H9 (cell line): ENCODE measurements around the gene ST6GALNAC5. TPM values are rescaled to one million over a fixed set of nuclear protein-coding genes. Genes with fewer than 3 reads are reported as not detected.

Experiments
- DNase-seq: peaks from one replicate; pipeline ENCODE4 v3.0.0-alpha.2; 2017
- H2AFZ ChIP-seq: one replicate; pipeline ENCODE4 v1.6.1; 2013; ENCODE audit warnings: mild to moderate bottlenecking, low read length, control low read depth, moderate library complexity
- H2AK5ac ChIP-seq: 2 replicates; pipeline ENCODE4 v1.6.1; 2013; ENCODE audit warnings: low read length, control low read depth, mixed read lengths; ENCODE audit not compliant: insufficient read length
- H2BK120ac ChIP-seq: one replicate; pipeline ENCODE4 v1.6.1; 2013; ENCODE audit warnings: low read depth, mild to moderate bottlenecking, low read length, control low read depth, inconsistent platforms; ENCODE audit not compliant: poor library complexity, severe bottlenecking
- H2BK12ac ChIP-seq: 2 replicates; pipeline ENCODE4 v1.6.1; 2013; ENCODE audit warnings: low read length, control low read depth, mixed read lengths, low read depth; ENCODE audit not compliant: insufficient read length
- H2BK15ac ChIP-seq: 2 replicates; pipeline ENCODE4 v1.6.1; 2013; ENCODE audit warnings: low read depth, low read length, control low read depth
- H2BK20ac ChIP-seq: one replicate; pipeline ENCODE4 v1.6.1; 2013; ENCODE audit warnings: low read depth, mild to moderate bottlenecking, low read length, control low read depth, inconsistent platforms; ENCODE audit not compliant: poor library complexity, severe bottlenecking
- H2BK5ac ChIP-seq: 2 replicates; pipeline ENCODE4 v1.6.1; 2013; ENCODE audit warnings: low read length, control low read depth, mixed read lengths; ENCODE audit not compliant: insufficient read length
- H3K14ac ChIP-seq: 2 replicates; pipeline ENCODE4 v1.6.1; 2013; ENCODE audit warnings: low read length, control low read depth; ENCODE audit not compliant: insufficient read depth
- H3K18ac ChIP-seq: 2 replicates; pipeline ENCODE4 v1.6.1; 2013; ENCODE audit warnings: low read depth, mild to moderate bottlenecking, mixed read lengths, low read length, control low read depth; ENCODE audit not compliant: insufficient read length
- H3K23ac ChIP-seq: 2 replicates; pipeline ENCODE4 v1.6.1; 2013; ENCODE audit warnings: low read length, control low read depth, mixed read lengths, low read depth; ENCODE audit not compliant: insufficient read length
- H3K23me2 ChIP-seq: 2 replicates; pipeline ENCODE4 v1.6.1; 2013; ENCODE audit warnings: low read depth, mild to moderate bottlenecking, mixed read lengths, low read length, control low read depth; ENCODE audit not compliant: insufficient read length, poor library complexity, severe bottlenecking
- H3K27ac ChIP-seq: 2 replicates; pipeline ENCODE4 v1.5.1; 2013; ENCODE audit warnings: low read length, control low read depth, mixed read lengths, low read depth; ENCODE audit not compliant: insufficient read length
- H3K27me3 ChIP-seq: 2 replicates; pipeline ENCODE4 v1.6.1; 2013; ENCODE audit warnings: low read length, control low read depth, inconsistent platforms; ENCODE audit not compliant: insufficient read depth
- H3K4ac ChIP-seq: 2 replicates; pipeline ENCODE4 v1.6.1; 2013; ENCODE audit warnings: low read depth, mild to moderate bottlenecking, control low read depth, inconsistent platforms, low read length, moderate library complexity
- H3K4me1 ChIP-seq: 2 replicates; pipeline ENCODE4 v1.6.1; 2013; ENCODE audit warnings: low read length, control low read depth, inconsistent platforms; ENCODE audit not compliant: insufficient read depth
- H3K4me2 ChIP-seq: 2 replicates; pipeline ENCODE4 v1.6.1; 2013; ENCODE audit warnings: low read length, control low read depth, mixed read lengths; ENCODE audit not compliant: insufficient read length, insufficient read depth
- H3K56ac ChIP-seq: 2 replicates; pipeline ENCODE4 v1.6.1; 2013; ENCODE audit warnings: low read depth, mild to moderate bottlenecking, mixed read lengths, low read length, control low read depth; ENCODE audit not compliant: insufficient read length
- H3K79me1 ChIP-seq: 2 replicates; pipeline ENCODE4 v1.6.1; 2013; ENCODE audit warnings: low read depth, mild to moderate bottlenecking, moderate library complexity, low read length, control low read depth, inconsistent platforms; ENCODE audit not compliant: insufficient read depth, poor library complexity, severe bottlenecking
- H3K79me2 ChIP-seq: 2 replicates; pipeline ENCODE4 v1.6.1; 2013; ENCODE audit warnings: low read length, control low read depth, inconsistent platforms; ENCODE audit not compliant: insufficient read depth
- H3K9ac ChIP-seq: 2 replicates; pipeline ENCODE4 v1.6.1; 2013; ENCODE audit warnings: low read length, control low read depth, mixed read lengths; ENCODE audit not compliant: insufficient read length; ENCODE audit errors: extremely low read depth
- H3K9me3 ChIP-seq: one replicate; pipeline ENCODE4 v1.6.1; 2013; ENCODE audit warnings: low read depth, low read length, inconsistent platforms; ENCODE audit not compliant: control insufficient read depth
- H3T11ph ChIP-seq: one replicate; pipeline ENCODE4 v1.6.1; 2013; ENCODE audit warnings: mild to moderate bottlenecking, low read length, control low read depth, inconsistent platforms
- H4K20me1 ChIP-seq: one replicate; pipeline ENCODE4 v1.6.1; 2013; ENCODE audit not compliant: control insufficient read depth, insufficient read length, insufficient read depth
- H4K5ac ChIP-seq: 2 replicates; pipeline ENCODE4 v1.6.1; 2013; ENCODE audit warnings: low read depth, mild to moderate bottlenecking, mixed read lengths, low read length, control low read depth; ENCODE audit not compliant: insufficient read length
- H4K8ac ChIP-seq: replicated peaks from 2 replicates; pipeline ENCODE4 v1.6.1; 2013; ENCODE audit warnings: low read length, control low read depth, mixed read lengths, low read depth; ENCODE audit not compliant: insufficient read length
- H4K91ac ChIP-seq: 2 replicates; pipeline ENCODE4 v1.6.1; 2013; ENCODE audit warnings: low read depth, mild to moderate bottlenecking, moderate library complexity, mixed read lengths, low read length, control low read depth; ENCODE audit not compliant: insufficient read length
- H3K27ac Mint-ChIP-seq, 3 experiments: 2 replicates in 2 of 3; 3 replicates in 1 of 3; pipeline ENCODE4 v1.8.0; 2020 to 2021; ENCODE audit warnings: mixed read lengths in 3 of 3, mild to moderate bottlenecking in 1 of 3, moderate library complexity in 1 of 3
- H3K27me3 Mint-ChIP-seq: 2 replicates; pipeline ENCODE4 v1.8.0; 2021; ENCODE audit warnings: low read depth, mild to moderate bottlenecking, moderate library complexity, mixed read lengths
- H3K36me3 Mint-ChIP-seq, 3 experiments: 2 replicates in 2 of 3; 3 replicates in 1 of 3; pipeline ENCODE4 v1.8.0; 2020 to 2021; ENCODE audit warnings: low read depth in 3 of 3, mixed read lengths in 3 of 3; ENCODE audit not compliant: insufficient read depth in 1 of 3
- H3K4me1 Mint-ChIP-seq, 2 experiments: 2 replicates each; pipeline ENCODE4 v1.8.0; 2020; ENCODE audit warnings: mixed read lengths in 2 of 2
- H3K4me3 Mint-ChIP-seq, 2 experiments: 2 replicates in 1 of 2; 3 replicates in 1 of 2; pipeline ENCODE4 v1.8.0; 2020 to 2021; ENCODE audit warnings: mild to moderate bottlenecking in 2 of 2, mixed read lengths in 2 of 2, moderate library complexity in 1 of 2
- H3K9me3 Mint-ChIP-seq, 2 experiments: 2 replicates in 1 of 2; 3 replicates in 1 of 2; pipeline ENCODE4 v1.8.0; 2020; ENCODE audit warnings: mild to moderate bottlenecking in 2 of 2, mixed read lengths in 2 of 2, moderate library complexity in 1 of 2
- CTCF ChIP-seq: fragments of 200-600 bp; sonication (generic); conservative IDR thresholded peaks from 3 replicates; pipeline ENCODE4 v1.8.0; 2021; ENCODE audit warnings: antibody characterized with exemption, mild to moderate bottlenecking
- WGBS: extraction: QIAGEN DNeasy Blood & Tissue Kit; methylation state at CpG from one replicate; pipeline ENCODE4 v1.1.7; 2013; ENCODE audit warnings: missing lambda C conversion rate, low lambda C conversion rate, mixed read lengths; ENCODE audit not compliant: insufficient read length; ENCODE audit errors: extremely low coverage; 5-methylcytosine and 5-hydroxymethylcytosine counted together
- total RNA-seq: library from RNA; stranded (reverse); gene quantifications from 2 replicates; pipeline ENCODE4 v1.2.1, GENCODE V29; 2021

The ST6GALNAC5 gene
- total RNA-seq, 1 experiment from 2014 or later: 3.3 TPM

DNA sequence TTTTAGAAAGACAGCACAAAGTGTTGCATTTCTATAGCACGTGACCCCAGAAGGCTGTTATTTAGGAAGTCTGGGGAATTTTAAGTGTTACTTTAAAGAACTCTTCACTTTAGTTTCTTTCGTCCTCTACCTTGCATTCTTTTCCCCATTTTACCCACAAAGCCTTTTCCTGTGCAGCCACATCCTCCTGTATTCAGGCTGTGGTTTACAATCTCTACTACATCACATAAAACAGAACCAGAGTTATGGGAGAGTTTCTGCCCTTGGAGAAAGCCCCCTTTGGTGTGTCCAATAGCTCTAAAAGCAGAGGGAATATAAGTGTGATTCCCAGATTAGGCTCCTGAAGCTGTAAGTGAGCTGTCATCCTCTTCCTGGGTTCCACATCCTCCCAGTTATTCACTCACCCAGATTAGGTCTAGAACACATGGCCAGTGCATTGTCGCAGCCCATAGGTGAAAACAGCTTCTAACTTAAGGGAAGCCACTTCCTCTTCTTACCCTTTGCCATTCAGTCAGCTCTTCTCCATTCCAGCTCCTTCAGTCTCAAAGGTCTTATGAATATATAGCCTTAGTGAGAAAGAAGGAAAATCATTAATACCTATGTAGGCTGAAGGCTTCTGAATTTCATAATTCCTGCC, 180.8 kb downstream of the ST6GALNAC5 start:
- no peaks in the 10 kb centered on the region for H3K4me1 Mint-ChIP-seq
- Histone ChIP-seq H2BK12ac (no peak overlapping the region), H3K18ac (no peak overlapping the region), H2BK20ac (no peak overlapping the region), H3K9ac (no peak overlapping the region), H2BK15ac (no peak overlapping the region), H3K23me2 (no peaks in the 10 kb centered on the region), H3K23ac (no peak overlapping the region), H3K27ac (no peak overlapping the region), H2AFZ (no peak overlapping the region), H4K8ac (no peak overlapping the region), H3K4ac (no peak overlapping the region), H3K79me2 (no peaks in the 10 kb centered on the region), H4K91ac (no peak overlapping the region), H3T11ph (no peak overlapping the region), H3K56ac (no peak overlapping the region), H2BK5ac (no peak overlapping the region), H4K20me1 (no peaks in the 10 kb centered on the region), H2AK5ac (no peak overlapping the region), H3K4me2 (no peak overlapping the region), H4K5ac (no peak overlapping the region), H3K14ac (no peak overlapping the region), H3K4me1 (no peaks in the 10 kb centered on the region), H3K9me3 (no peaks in the 10 kb centered on the region), H3K79me1 (no peaks in the 10 kb centered on the region), H2BK120ac (no peak overlapping the region), H3K27me3 (no peaks in the 10 kb centered on the region)
- H3K36me3 Mint-ChIP-seq: no peaks in the 10 kb centered on the region
- H3K9me3 Mint-ChIP-seq: no peaks in the 10 kb centered on the region
- H3K4me3 Mint-ChIP-seq: no peak overlapping the region
- no CpG with 5 or more reads among the region's 3 CpGs for WGBS
- H3K27ac Mint-ChIP-seq: no peak overlapping the region
- no peak for DNase-seq
- TF ChIP-seq CTCF: no peak
- H3K27me3 Mint-ChIP-seq: no peaks in the 10 kb centered on the region
